ENCODE data around the gene IFI16.

IFI16 gene

DNA sequence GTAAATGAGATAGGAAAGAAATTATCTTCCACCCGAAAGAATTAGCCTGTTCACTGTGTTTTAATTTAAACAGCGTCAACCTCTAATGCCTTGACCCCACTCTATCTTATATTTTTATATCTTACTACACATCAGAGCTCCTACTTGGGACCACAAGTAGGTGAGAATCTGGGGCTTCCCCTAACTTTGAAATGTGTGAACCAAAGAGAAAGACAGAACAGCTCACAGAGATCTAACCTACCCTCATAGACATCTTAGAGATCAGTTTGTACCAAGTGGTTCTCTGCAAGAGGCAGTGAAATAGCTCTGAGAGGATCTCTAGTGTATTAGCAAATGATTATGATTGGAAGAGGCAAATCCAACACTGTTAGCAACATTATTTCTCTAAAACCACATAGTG is 31.0 kb upstream of the IFI16 start:
- H3K4me3 ChIP-seq, result no peak overlapping the region

DNA sequence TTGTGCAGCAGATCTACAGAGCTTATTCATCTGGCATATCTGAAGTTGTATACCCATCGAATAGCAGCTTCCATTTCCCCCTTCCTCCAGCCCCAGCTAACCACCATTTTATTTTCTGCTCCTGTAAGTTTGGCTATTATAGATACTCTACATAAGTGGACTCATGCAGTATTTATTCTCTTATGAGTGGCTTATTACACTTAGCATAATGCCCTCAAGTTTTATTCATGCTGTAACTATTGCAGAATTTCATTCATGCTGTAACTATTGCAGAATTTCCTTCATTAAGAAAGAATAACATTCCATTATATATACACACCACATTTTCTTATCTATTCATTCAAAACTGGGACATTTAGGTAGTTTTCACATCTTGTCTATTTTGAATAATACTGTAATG is 30.5 kb upstream of the IFI16 start:
- no peak for DNase-seq (ENCODE audit: low spot score)
- TF ChIP-seq, protein P1, sequence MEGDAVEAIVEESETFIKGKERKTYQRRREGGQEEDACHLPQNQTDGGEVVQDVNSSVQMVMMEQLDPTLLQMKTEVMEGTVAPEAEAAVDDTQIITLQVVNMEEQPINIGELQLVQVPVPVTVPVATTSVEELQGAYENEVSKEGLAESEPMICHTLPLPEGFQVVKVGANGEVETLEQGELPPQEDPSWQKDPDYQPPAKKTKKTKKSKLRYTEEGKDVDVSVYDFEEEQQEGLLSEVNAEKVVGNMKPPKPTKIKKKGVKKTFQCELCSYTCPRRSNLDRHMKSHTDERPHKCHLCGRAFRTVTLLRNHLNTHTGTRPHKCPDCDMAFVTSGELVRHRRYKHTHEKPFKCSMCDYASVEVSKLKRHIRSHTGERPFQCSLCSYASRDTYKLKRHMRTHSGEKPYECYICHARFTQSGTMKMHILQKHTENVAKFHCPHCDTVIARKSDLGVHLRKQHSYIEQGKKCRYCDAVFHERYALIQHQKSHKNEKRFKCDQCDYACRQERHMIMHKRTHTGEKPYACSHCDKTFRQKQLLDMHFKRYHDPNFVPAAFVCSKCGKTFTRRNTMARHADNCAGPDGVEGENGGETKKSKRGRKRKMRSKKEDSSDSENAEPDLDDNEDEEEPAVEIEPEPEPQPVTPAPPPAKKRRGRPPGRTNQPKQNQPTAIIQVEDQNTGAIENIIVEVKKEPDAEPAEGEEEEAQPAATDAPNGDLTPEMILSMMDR (IDR thresholded peaks at IDR 0.05), result no peak
- no peak overlapping the region for H3K27ac ChIP-seq
- H3K4me3 ChIP-seq, result no peak overlapping the region

More for the DNA sequence above, 31.0 kb upstream of the IFI16 start:
- H3K27ac ChIP-seq, result no peak overlapping the region
- TF ChIP-seq, protein P1 (IDR thresholded peaks at IDR 0.05), result no peak
- DNase-seq (ENCODE audit: low spot score), result no peak

GRCh38 chr1:158983235-158983634 is 26.5 kb upstream of the IFI16 start:
- Histone ChIP-seq H3K4me3 (no peak overlapping the region), H3K27ac (no peak overlapping the region)
- DNase-seq (ENCODE audit: low spot score), result no peak
- TF ChIP-seq, protein P1 (IDR thresholded peaks at IDR 0.05), result no peak

- DNase-seq (ENCODE audit: low spot score), result no peak
- Histone ChIP-seq H3K4me3 (no peak overlapping the region), H3K27ac (no peak overlapping the region)
- TF ChIP-seq, protein P1 (IDR thresholded peaks at IDR 0.05), result no peak
Measured at GRCh38 chr1:158984386-158984785, 25.3 kb upstream of the IFI16 start.

- H3K27ac ChIP-seq, result no peak overlapping the region
- no peak overlapping the region for H3K4me3 ChIP-seq
- TF ChIP-seq, protein P1 (IDR thresholded peaks at IDR 0.05), result no peak
- no peak for DNase-seq (ENCODE audit: low spot score)
Measured at GRCh38 chr1:158989424-158989823, 20.3 kb upstream of the IFI16 start.

- no peak overlapping the region for H3K4me3 ChIP-seq
- no peak for DNase-seq (ENCODE audit: low spot score)
- no peak overlapping the region for H3K27ac ChIP-seq
- TF ChIP-seq, protein P1 (IDR thresholded peaks at IDR 0.05), result no peak
Measured at GRCh38 chr1:158992787-158993312, 16.9 kb upstream of the IFI16 start.

GRCh38 chr1:158996998-158997397 is 12.7 kb upstream of the IFI16 start:
- no peak for DNase-seq (ENCODE audit: low spot score)
- H3K27ac ChIP-seq, result no peak overlapping the region
- no peak overlapping the region for H3K4me3 ChIP-seq
- TF ChIP-seq, protein P1 (IDR thresholded peaks at IDR 0.05), result no peak

Data from coronary artery (tissue), 2 donors.